ENCODE results near the gene ATAD3B.

Gene ATAD3B

GRCh38 chr1:1536019-1536937 is 64.7 kb downstream of the ATAD3B start:
- FAIRE-seq = no peak

DNA sequence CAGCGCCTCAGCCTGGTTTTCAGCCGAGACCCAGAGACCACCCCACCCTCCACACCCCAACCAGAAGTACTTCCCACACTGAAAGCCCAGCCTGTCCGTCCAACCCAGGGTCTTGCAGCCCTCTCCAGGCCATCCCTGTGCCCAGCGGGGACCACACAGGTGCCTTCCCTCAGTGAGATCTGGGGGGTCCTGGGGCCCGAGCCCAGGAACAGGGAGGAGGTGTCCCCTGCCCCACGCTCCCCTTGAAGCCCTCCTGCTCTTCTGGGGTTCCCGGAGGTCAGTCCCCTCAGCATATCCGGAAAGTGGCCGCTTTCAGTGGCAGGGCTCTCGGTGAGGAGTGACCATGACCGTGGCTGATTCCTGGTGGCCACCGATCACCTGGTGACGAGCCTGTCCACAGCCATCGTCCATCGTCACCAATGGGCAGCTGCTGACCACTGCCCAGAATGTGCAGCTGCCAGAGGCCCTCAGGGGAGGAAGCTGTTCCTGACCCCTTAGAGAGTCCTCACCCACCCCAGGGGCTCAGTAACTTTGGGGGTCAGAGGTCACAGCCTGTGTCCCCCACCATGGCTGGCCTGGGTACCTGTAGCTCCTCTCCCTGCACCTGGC is 65.5 kb downstream of the ATAD3B start:
- FAIRE-seq = no peak

GRCh38 chr1:1537626-1538250 is 66.2 kb downstream of the ATAD3B start:
- no peak for FAIRE-seq

DNA sequence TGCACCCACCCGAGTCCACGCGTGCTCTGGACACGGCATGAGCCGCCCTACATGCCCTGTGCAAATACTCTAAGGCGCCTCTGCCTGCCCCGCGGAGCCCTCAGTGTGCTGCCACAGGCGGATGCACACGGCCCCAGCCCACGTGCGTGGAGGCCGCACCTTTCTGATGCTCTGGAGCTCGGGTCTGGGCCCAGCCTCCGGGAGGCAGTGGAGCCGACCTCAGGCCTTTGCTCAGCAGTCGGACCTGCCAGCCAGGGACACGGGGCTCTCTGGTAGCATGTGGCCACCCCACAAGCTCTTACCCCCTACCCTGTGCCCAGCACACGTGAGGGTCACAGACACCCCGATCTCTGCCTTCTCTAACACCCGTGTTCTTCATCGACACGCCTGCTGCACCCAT is 66.8 kb downstream of the ATAD3B start:
- no peak for FAIRE-seq

DNA sequence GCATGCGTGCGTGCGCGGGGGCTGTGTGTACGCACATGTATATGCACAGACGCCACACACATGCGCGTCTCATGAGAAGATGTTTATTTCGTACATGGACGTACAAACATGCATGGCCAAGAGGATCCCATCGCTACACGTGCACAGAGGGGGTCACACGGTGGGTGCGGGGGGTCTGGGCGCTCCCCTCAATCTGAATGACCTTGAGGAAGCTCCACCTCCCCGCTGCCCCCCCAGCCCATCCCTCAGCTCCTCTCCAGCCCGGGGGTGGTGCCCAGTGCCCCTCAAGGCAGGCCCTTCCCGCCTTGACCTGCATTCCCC is 67.4 kb downstream of the ATAD3B start:
- no peak for FAIRE-seq

DNA sequence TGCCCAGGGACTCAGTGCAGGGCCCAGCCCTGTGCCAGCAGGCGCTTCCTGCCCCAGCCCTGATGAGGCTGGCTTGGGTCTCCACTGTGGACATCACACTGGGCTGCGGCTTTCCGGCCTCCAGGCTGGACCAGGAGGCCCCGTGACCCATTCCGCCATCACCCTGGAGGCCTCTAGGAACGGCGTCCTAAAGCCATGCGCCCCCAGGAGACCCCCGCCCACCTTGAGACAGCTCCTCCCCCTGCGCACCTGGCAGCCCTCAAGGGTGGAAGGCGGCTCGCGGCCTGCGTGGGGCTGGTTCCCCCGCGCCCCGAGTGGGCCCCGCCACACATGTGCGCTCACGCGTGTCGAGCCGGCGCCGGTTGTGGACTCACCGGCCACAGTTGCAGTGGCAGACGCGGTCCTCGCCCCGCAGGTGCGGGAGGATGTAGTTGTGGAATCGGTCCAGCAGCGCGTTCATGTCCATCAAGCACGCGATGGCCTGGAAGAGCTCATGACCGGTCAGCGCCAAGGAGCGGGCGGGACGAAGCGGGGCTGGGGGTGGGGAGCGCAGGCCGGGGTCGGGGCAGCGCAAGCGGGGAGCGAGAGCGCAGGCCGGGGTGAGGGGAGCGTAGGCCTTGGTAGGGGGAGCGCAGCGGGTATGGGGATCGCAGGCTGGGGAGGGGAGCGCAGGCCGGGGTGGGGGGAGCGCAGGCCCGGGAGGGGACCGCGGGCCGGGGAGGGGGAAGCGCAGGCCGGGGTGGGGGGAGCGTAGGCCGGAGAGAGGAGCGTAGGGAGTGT is 67.9 kb downstream of the ATAD3B start:
- no peak for FAIRE-seq

DNA sequence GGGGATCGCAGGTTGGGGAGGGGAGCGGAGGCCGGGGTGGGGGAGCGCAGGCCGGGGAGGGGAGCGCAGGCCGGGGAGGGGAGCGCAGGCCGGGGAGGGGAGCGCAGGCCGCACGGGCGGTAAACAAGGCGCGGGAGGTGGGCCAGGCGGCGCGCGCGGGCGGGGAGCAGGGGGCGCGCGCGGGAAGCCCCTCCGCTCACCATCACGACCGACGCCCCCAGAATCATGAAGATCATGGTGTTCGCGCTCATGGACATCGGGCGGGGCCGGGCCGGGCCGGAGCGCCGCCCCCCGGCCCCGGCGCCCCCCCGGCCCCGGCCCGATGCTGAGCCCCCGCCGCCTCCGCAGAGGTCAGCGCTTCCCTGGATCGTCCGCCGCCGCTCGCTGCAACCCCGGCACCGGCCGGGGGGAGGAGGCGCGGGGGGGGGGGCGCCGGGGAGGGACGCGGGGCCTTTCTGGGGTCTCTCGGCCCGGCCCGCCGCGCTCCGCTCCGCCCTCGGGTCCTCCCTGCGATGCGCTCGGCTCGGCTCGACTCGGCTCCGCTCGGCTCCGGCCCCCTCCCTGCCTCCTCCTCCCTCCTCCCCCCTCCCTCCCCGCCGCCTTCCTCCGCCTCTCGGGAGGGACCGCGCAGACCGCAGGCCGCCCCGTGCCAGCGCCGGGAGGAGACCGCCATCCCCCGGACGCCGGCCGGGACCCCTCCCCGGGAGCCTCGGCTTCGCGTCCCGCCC is 68.7 kb downstream of the ATAD3B start, which contains the start of gene TMEM240:
Gene TMEM240, minus strand, starts transcription at position 535 of the 728 bp plus-strand sequence. Its CDS starts 278 bp downstream, at position 257.
- no peak for FAIRE-seq

DNA sequence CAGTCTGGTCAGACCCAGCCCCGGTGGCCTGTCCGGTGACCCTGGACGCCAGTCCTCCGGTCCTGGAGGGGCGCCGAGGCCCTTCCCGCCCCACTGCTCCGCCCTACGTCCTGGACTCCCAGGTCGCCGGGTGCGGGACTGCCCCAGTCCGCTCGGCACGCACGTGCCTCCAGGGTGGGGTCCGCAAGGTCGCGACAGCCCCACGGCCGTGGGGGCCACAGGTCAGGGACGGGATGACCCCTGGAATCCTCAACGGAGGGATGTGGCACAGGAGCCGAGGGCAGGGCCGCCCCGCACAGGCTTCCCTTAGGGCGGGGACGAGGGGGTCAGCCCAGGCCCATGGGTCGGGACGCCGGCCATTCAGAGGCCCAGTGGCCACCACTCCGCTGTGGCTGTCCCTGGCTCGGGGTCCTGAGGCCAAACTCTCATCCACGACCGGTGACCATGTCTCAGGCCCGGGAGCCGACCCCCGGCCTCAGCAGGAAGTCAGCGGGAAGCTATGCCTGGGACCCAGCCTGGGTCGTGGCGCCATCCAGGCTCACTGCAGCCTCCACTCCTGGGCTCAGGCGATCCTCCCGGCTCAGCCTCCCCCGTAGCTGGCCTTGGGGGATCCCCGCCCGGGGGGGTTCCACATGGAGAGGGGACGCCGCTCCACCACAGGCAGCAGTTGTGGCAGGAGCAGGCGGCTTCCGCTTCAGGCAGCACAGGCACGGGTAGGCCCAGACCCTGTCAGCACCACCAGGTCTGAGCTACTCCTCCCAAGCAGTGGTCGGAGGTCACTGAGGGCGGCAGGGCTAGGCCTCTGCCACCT is 69.5 kb downstream of the ATAD3B start:
- no peak for FAIRE-seq

GRCh38 chr1:1541956-1542765 is 70.6 kb downstream of the ATAD3B start:
- FAIRE-seq = no peak

DNA sequence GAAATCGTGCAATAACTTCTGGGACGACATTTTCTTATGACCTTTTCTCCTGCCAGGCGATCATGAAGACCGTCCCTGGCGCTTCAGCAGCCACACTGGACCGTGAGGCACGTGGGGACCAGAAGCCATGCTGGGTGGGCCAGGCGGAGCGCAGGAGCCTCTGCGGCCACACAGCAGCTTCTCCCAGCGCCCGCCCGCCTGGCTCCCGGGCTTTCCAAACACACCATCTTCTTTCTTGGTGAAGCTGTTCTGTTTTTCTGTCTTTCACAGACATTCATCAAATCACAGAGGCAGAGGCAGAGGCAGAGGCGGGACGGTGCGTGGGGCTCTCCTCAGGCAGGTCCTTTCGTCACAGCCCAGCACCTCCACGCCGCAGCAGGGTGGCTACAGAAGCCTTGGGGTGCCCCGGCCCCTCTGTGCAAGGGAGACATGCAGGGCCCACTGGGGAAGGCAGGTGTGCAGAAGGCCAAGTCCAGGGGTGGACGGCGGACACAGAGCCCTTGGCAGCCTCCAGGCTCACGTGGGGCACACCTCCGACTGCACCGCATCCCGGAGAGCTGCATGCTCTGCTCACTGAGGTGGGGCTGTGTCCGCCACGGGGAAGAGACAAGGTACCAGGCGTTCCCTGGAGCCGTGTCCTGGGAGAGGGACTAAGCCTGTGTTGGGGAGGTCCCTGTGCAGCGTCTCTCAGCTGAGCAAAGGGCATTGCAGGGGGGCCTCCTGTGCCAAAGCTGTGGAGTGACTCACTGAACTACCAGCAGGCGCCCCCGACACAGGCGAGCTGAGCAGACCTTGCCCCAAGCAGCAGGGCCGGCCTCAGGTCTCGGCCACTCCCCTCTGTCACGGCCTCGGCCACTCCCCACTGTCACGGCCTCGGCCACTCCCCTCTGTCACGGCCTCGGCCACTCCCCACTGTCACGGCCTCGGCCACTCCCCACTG is 71.5 kb downstream of the ATAD3B start:
- FAIRE-seq = no peak

DNA sequence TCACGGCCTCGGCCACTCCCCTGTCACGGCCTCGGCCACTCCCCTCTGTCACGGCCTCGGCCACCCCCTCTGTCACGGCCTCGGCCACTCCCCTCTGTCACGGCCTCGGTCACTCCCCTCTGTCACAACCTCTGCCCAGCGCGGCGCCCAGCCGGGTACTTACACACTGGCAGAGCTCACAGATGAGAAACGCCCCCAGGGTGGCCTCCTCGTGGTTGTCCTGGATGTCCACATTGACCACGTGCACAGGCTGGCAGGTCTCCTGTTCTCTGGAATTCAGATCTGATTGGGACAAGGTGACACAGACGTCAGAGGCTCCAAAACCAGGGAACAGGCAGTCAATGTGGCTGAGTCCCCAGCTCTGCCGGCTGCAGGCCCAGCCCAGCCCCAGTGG is 72.1 kb downstream of the ATAD3B start:
- FAIRE-seq = no peak

GRCh38 chr1:1544544-1544943 is 73.0 kb downstream of the ATAD3B start:
- no peak for FAIRE-seq
